Hypothalamus (tissue), 51 donors: ENCODE results near the gene TBC1D9B.

Experiments used
- DNase-seq, 51 donors: peaks; one replicate each; lab custom pipeline; 2025; lab: John Stamatoyannopoulos, UW

TBC1D9B gene

GRCh38 chr5:179822444-179822990, 85.2 kb downstream of the TBC1D9B start:
- DNase-seq, result no peak

DNA sequence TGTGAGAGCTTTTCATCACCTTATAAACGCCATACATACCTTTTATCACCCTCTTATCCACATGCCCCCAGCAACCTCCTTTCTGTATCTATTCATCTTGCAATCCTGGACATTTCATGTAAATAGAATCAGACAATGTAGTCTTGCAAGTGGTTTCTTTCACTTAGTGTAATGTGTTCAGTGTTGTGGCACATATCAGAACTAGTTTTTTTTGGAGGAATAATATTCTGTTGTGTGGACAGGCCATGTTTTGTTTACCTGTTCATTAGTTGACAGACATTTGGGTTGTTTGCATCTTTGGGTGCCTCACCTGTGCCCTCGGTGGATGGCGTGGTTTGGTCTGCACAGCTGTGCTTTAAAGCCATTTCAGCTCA, 85.7 kb downstream of the TBC1D9B start:
- DNase-seq, result no peak

DNA sequence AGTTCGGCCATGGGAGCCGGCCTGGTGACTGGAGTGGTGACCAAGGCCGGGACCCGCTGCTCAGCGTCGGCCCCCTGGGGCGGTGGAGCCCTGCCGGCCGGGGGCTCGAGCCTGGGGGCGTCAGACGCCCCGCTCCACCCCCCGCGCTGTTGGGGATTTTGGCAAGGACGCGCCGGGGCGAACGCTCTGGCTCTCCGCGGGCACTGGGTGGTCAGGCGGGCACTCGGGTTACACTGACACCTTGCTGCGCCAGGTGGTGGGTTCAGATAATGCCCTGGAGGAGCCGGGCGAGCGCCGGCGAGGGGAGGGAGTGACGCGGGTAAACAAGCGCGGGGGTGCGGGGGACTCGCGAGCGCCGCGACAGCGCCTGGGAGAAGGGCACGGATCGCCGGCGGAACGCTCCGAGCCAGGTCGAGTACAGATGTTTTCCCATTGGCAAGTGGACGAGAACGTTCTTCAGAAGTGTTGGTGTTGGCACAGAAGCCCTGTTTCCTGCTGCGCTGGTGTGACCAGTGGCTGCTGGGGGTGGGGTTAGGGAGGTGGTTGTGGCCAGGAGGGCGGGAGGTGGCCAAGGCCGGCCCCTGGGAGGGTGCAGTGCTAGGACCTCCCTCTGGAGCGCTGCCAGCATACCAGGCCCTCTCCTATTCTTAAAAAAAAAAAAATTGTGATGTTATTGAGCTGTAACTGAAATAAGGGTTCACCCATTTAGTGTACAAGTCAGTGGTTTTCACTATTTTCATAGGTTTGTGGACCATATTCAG, 86.2 kb downstream of the TBC1D9B start:
- peak; percentile 26 to 94 (median 82) for DNase-seq

GRCh38 chr5:179820483-179821297, 87.0 kb downstream of the TBC1D9B start, which contains the start of gene SQSTM1:
Gene SQSTM1 (plus strand): TSS chr5:179820905. CDS start chr5:179820937, 32 bp downstream.
- peak; percentile 31 to 94 (median 82) for DNase-seq

DNA sequence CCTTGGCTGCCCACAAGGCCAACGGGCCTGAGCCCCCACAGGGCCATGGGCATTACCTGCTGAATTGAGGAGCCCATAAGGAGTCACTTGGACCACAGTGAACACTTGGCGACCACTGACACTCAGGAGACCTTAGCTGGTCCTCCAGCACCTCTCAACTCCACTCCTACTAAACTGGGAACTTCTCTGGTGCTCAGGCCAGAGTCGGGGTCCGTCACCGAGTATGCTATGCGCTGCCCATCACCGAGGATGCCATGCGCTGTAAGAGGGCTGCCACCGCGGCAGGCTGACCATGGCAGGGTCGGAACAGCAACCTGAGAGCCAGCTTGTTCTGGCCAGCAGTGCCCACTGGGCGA, 87.6 kb downstream of the TBC1D9B start:
- peak in 5 of 51 donors; percentile 48 to 63 (median 58) for DNase-seq

GRCh38 chr5:179819296-179820126, 88.2 kb downstream of the TBC1D9B start:
- peak in 47 of 51 donors; percentile 45 to 89 (median 72) for DNase-seq

- peak; percentile 65 to 96 (median 91) for DNase-seq
Measured at GRCh38 chr5:179818746-179819295, 88.9 kb downstream of the TBC1D9B start.

- peak in 1 of 51 donors; percentile 50 for DNase-seq
Measured at GRCh38 chr5:179817890-179818745, 89.6 kb downstream of the TBC1D9B start.

DNA sequence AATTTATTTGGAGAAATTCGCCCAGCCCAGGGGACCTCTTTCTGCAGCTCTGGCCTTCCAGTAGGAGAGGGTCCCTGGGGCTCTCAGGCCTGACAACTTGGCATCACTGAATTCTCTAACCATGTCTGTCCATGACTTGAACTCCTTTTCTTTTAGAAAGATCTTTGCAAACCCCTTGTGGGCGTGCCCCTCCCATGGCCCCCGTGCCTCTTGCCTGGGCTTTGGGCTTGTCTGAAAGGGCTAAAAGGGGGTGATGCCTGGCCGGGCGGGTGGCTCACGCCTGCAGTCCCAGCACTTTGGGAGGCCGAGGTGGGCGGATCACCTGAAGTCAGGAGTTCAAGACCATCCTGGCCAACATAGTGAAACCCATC, 90.2 kb downstream of the TBC1D9B start:
- peak in 1 of 51 donors; percentile 48 for DNase-seq

GRCh38 chr5:179816796-179817469, 90.8 kb downstream of the TBC1D9B start:
- peak in 5 of 51 donors; percentile 21 to 48 (median 37) for DNase-seq

GRCh38 chr5:179816401-179816795, 91.3 kb downstream of the TBC1D9B start:
- DNase-seq, result no peak

- no peak for DNase-seq
Measured at GRCh38 chr5:179815491-179816249, 92.0 kb downstream of the TBC1D9B start.

GRCh38 chr5:179814090-179814489, 93.6 kb downstream of the TBC1D9B start:
- DNase-seq, result no peak

- no peak for DNase-seq
Measured at GRCh38 chr5:179812997-179813607, 94.6 kb downstream of the TBC1D9B start.

GRCh38 chr5:179812135-179812825, 95.4 kb downstream of the TBC1D9B start:
- no peak for DNase-seq
